ENCODE data around the gene GTF3C1.

Gene GTF3C1

DNA sequence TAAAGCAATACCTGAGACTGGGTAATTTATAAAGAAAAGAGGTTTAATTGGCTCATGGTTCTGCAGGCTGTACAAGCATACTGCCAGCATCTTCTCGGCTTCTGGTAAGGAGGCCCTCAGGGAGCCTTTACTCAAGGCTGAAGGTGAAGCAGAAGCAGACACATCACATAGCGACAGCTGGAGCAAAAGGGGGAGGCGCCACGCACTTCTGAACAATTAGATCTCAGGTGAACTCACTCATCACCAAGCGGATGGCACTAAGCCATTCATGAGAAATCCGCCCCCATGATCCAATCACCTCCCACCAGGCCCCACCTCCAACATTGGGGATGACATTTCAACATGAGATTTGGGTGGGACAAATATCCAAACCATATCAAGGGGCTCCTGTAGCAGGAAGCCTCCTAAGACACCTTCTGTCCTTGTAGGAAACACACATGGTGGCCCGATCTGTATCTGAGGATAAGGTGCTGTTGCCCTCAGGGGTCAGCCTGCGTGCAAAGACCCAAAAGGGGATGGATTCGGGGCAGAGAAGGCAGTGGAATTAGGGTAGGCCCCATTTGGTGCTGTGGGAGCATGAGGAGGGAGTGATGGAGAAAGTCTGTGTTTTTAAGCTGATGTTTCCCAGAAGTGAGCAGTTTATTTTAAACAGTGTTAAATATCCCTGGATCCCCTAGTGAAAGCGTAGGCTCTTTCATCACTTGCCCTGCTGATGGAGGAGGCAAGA lies 124.8 kb downstream of the GTF3C1 start:
- H3K4me1 ChIP-seq (ENCODE audit: control insufficient read depth in 1 of 2, insufficient read depth in 2 of 2, low read length in 2 of 2), result no peaks in the 10 kb centered on the region
- no peaks in the 10 kb centered on the region for H3K27me3 ChIP-seq (ENCODE audit: control insufficient read depth in 1 of 2, insufficient read depth in 2 of 2, low read length in 2 of 2)
- H3K36me3 ChIP-seq (ENCODE audit: control insufficient read depth in 1 of 2, insufficient read depth in 2 of 2, low read length in 2 of 2), result no peaks in the 10 kb centered on the region
- no peak overlapping the region for H3K4me3 ChIP-seq (ENCODE audit: low read depth in 1 of 2, low read length in 2 of 2)
- H3K27ac ChIP-seq (ENCODE audit: low read depth, low read length), result no peak overlapping the region
- H3K9ac ChIP-seq (ENCODE audit: low read depth in 1 of 2, low read length in 2 of 2), result no peak overlapping the region
- peaks cover 8 to 13% of the 10 kb centered on the region in 2 donors for H3K9me3 ChIP-seq (ENCODE audit: control insufficient read depth in 1 of 2, low read length in 2 of 2)

DNA sequence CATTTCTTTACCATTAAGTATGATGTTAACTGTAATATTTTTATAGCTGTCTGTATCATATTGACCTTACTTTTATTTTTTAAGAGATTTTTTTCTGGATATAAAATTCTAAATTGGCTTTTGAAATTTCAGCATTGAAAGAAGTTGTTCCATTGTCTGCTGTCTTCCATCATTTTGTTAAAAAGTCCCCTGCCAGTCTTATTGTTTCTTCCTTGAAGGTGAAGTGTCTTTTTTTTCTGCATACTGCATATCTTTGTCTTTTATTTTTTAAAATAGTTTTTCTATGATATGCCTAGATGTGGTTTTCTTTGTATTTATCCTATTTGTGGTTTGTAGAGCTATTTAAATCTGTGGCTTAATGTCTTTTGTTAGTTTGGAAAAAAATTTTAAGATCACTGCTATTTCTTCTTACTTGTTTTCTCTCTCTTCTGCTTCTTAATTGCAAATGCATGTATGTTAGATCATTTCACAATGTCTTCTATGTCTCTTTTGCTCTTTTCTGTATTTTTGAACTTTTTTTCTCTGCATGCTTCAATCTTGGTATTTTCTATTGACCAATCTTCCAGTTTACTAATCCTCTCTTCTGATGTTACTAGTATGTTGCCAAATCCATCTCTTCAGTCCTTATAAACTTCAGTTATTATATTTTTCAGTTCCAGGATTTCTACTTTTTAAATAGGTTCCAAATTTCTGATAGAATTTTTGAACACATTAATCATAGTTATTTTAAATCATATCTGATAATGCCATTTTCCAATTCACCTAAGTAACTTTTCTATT lies 127.6 kb downstream of the GTF3C1 start:
- no peak overlapping the region for H3K4me3 ChIP-seq (ENCODE audit: low read depth in 1 of 2, low read length in 2 of 2)
- no peaks in the 10 kb centered on the region for H3K27me3 ChIP-seq (ENCODE audit: control insufficient read depth in 1 of 2, insufficient read depth in 2 of 2, low read length in 2 of 2)
- no peak overlapping the region for H3K27ac ChIP-seq (ENCODE audit: low read depth, low read length)
- H3K9ac ChIP-seq (ENCODE audit: low read depth in 1 of 2, low read length in 2 of 2), result no peak overlapping the region
- no peaks in the 10 kb centered on the region for H3K36me3 ChIP-seq (ENCODE audit: control insufficient read depth in 1 of 2, insufficient read depth in 2 of 2, low read length in 2 of 2)
- peaks cover 8 to 13% of the 10 kb centered on the region in 2 donors for H3K9me3 ChIP-seq (ENCODE audit: control insufficient read depth in 1 of 2, low read length in 2 of 2)
- no peaks in the 10 kb centered on the region for H3K4me1 ChIP-seq (ENCODE audit: control insufficient read depth in 1 of 2, insufficient read depth in 2 of 2, low read length in 2 of 2)

DNA sequence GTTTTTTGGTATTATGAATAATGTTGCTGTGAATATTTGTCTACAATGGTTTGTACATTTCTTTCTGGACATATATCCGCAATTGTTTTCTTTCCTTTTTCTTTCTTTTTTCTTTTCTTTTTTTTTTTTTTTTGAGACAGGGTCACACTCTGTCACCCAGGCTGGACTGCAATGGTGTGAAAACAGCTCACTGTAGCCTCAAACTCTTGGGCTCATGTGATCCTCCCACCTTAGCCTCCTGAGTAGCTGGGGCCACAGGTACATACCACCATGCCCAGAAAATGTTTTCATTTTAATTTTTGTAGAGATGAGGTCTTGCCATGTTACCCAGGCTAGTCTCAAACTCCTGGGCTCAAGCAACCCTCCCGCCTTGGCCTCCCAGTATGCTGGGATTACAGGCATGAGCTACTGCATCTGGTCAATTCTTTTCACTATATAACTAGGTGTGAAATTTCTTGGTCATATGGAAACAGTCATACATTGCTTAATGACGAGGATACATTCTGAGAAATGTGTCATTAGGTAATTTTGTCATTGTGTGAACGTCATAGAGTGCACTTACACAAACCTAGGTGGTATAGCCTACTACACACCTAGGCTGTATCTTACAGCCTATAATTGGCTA lies 132.6 kb downstream of the GTF3C1 start:
- Histone ChIP-seq H3K9me3 (ENCODE audit: control insufficient read depth in 1 of 2, low read length in 2 of 2) (peaks cover 2 to 5% of the 10 kb centered on the region in 2 donors), H3K4me1 (ENCODE audit: control insufficient read depth in 1 of 2, insufficient read depth in 2 of 2, low read length in 2 of 2) (no peaks in the 10 kb centered on the region), H3K27ac (ENCODE audit: low read depth, low read length) (no peak overlapping the region), H3K4me3 (ENCODE audit: low read depth in 1 of 2, low read length in 2 of 2) (no peak overlapping the region), H3K9ac (ENCODE audit: low read depth in 1 of 2, low read length in 2 of 2) (no peak overlapping the region), H3K36me3 (ENCODE audit: control insufficient read depth in 1 of 2, insufficient read depth in 2 of 2, low read length in 2 of 2) (no peaks in the 10 kb centered on the region), H3K27me3 (ENCODE audit: control insufficient read depth in 1 of 2, insufficient read depth in 2 of 2, low read length in 2 of 2) (no peaks in the 10 kb centered on the region)

DNA sequence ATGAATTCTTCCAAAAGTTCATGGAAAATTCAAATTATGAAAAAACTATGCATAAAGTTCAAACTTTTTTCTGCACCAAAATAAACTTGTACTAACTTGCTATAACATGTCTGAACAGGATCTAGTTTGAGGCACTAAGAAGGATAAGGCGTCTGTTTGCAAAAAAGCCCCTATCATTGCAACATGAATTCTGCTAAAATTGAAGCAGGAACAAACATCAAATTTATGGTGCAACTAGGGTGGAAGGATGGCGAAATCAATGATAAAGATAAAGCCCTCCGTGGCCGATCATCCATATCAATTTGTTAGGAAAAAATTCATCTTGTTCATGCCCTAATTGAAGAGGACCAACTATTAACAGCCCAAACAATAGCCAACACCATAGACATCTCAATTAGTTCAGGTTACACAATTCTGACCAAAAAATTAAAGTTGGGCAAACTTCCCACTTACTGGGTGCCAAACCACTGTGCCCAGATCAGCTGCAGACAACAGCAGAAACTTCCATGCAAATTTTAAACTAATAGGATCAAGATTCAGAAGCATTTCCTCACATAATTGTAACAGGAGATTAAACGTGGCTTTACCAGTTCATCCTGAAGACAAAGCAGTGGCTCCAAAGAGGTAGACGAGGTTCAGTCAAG lies 134.8 kb downstream of the GTF3C1 start:
- no peaks in the 10 kb centered on the region for H3K9me3 ChIP-seq (ENCODE audit: control insufficient read depth in 1 of 2, low read length in 2 of 2)
- H3K36me3 ChIP-seq (ENCODE audit: control insufficient read depth in 1 of 2, insufficient read depth in 2 of 2, low read length in 2 of 2), result no peaks in the 10 kb centered on the region
- H3K9ac ChIP-seq (ENCODE audit: low read depth in 1 of 2, low read length in 2 of 2), result no peak overlapping the region
- no peak overlapping the region for H3K27ac ChIP-seq (ENCODE audit: low read depth, low read length)
- no peaks in the 10 kb centered on the region for H3K27me3 ChIP-seq (ENCODE audit: control insufficient read depth in 1 of 2, insufficient read depth in 2 of 2, low read length in 2 of 2)
- H3K4me3 ChIP-seq (ENCODE audit: low read depth in 1 of 2, low read length in 2 of 2), result no peak overlapping the region
- no peaks in the 10 kb centered on the region for H3K4me1 ChIP-seq (ENCODE audit: control insufficient read depth in 1 of 2, insufficient read depth in 2 of 2, low read length in 2 of 2)

DNA sequence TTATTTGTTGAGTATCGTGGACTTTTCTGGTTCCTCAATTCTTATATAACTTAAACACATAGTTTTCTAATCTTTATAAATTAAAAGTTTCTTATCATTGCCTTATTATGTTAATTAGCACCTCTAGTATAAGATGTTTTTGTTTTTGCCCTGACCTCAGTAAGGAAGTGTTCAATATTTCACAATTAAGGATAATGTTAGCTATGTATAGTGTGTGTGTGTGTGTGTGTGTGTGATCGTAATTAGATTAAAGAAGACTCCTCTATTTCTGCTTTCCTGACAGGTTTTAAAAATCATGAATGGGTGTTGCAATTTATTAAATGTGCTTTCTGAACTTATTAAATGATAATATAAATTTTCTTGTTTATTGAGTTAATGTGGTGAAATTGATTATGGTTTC lies 135.8 kb downstream of the GTF3C1 start:
- Histone ChIP-seq H3K9ac (ENCODE audit: low read depth in 1 of 2, low read length in 2 of 2) (no peak overlapping the region), H3K27me3 (ENCODE audit: control insufficient read depth in 1 of 2, insufficient read depth in 2 of 2, low read length in 2 of 2) (no peaks in the 10 kb centered on the region), H3K27ac (ENCODE audit: low read depth, low read length) (no peak overlapping the region), H3K9me3 (ENCODE audit: control insufficient read depth in 1 of 2, low read length in 2 of 2) (no peaks in the 10 kb centered on the region), H3K4me3 (ENCODE audit: low read depth in 1 of 2, low read length in 2 of 2) (no peak overlapping the region), H3K36me3 (ENCODE audit: control insufficient read depth in 1 of 2, insufficient read depth in 2 of 2, low read length in 2 of 2) (no peaks in the 10 kb centered on the region), H3K4me1 (ENCODE audit: control insufficient read depth in 1 of 2, insufficient read depth in 2 of 2, low read length in 2 of 2) (no peaks in the 10 kb centered on the region)

DNA sequence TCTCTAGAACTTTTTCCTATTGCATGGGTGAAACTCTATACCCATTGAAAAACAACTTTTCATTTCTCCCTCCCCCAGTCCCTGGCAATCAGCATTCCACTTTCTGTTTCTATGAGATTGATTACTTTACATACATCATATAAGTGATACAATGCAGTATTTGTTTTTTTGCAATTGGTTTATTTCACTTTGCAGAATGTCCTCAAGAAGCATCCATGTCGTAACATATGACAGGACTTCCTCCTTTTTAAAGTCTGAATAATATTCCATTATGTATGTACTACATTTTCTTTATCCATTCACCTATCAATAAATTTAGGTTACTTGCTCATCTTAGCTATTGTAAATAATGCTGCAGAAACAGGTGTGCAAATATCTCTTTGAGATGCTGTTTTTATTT lies 139.0 kb downstream of the GTF3C1 start:
- Histone ChIP-seq H3K9ac (ENCODE audit: low read depth in 1 of 2, low read length in 2 of 2) (no peak overlapping the region), H3K36me3 (ENCODE audit: control insufficient read depth in 1 of 2, insufficient read depth in 2 of 2, low read length in 2 of 2) (no peaks in the 10 kb centered on the region), H3K27ac (ENCODE audit: low read depth, low read length) (no peak overlapping the region), H3K4me1 (ENCODE audit: control insufficient read depth in 1 of 2, insufficient read depth in 2 of 2, low read length in 2 of 2) (peaks cover 0 to 7% of the 10 kb centered on the region in 2 donors), H3K4me3 (ENCODE audit: low read depth in 1 of 2, low read length in 2 of 2) (no peak overlapping the region), H3K9me3 (ENCODE audit: control insufficient read depth in 1 of 2, low read length in 2 of 2) (no peaks in the 10 kb centered on the region), H3K27me3 (ENCODE audit: control insufficient read depth in 1 of 2, insufficient read depth in 2 of 2, low read length in 2 of 2) (no peaks in the 10 kb centered on the region)

Measured in duodenal mucosa (tissue), 2 donors.